ENCODE measurements around the gene SETD2. TPM values are rescaled to one million over a fixed set of nuclear protein-coding genes. Genes with fewer than 3 reads are reported as not detected.
"Not testable (repeated sequence)": the region's sequence is repeated elsewhere in the genome, so short reads cannot be mapped to it uniquely, and the experiment has no call there.

SETD2 gene
- total and polyA plus RNA-seq, 2 experiments from 2014 or later: 16.7 to 45.2 TPM

- TF ChIP-seq, protein P1, sequence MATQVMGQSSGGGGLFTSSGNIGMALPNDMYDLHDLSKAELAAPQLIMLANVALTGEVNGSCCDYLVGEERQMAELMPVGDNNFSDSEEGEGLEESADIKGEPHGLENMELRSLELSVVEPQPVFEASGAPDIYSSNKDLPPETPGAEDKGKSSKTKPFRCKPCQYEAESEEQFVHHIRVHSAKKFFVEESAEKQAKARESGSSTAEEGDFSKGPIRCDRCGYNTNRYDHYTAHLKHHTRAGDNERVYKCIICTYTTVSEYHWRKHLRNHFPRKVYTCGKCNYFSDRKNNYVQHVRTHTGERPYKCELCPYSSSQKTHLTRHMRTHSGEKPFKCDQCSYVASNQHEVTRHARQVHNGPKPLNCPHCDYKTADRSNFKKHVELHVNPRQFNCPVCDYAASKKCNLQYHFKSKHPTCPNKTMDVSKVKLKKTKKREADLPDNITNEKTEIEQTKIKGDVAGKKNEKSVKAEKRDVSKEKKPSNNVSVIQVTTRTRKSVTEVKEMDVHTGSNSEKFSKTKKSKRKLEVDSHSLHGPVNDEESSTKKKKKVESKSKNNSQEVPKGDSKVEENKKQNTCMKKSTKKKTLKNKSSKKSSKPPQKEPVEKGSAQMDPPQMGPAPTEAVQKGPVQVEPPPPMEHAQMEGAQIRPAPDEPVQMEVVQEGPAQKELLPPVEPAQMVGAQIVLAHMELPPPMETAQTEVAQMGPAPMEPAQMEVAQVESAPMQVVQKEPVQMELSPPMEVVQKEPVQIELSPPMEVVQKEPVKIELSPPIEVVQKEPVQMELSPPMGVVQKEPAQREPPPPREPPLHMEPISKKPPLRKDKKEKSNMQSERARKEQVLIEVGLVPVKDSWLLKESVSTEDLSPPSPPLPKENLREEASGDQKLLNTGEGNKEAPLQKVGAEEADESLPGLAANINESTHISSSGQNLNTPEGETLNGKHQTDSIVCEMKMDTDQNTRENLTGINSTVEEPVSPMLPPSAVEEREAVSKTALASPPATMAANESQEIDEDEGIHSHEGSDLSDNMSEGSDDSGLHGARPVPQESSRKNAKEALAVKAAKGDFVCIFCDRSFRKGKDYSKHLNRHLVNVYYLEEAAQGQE (IDR thresholded peaks at IDR 0.05; ENCODE audit: unreplicated experiment): no peak
- TF ChIP-seq ZNF331 (CRISPR knock-in tag; IDR thresholded peaks at IDR 0.05; ENCODE audit: low read depth): no peak
- TF ChIP-seq JUNB (IDR thresholded peaks at IDR 0.05; ENCODE audit: unreplicated experiment): no peak
- no peak for TF ChIP-seq EZH2phosphoT487 (IDR thresholded peaks at IDR 0.05; ENCODE audit: unreplicated experiment)
Measured at GRCh38 chr3:47034868-47035489, 128.9 kb downstream of the SETD2 start (continued).

DNA sequence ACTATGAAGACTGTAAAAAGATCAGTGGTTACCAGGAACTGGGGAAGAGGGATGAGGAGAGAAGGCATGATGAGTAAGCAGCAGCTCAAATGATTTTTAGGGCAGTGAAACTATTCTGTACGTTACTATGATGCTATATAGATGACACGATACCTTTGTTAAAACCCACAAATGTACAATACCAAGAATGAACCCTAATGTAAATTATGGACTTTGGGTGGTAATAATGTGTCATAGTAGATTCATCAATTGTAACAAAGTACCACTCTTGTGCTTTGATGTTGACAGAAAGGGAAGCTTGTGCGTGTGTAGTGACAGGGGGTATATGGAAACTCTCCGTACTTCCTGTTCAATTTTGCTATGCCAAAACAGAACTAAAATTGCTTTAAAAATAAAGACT is 132.9 kb downstream of the SETD2 start:
- H3K9me3 Mint-ChIP-seq; H3K27me3 ChIP-seq (ENCODE audit: insufficient read depth); H2AFZ ChIP-seq; ATAC-seq; H3K27ac Mint-ChIP-seq; H3K79me2 ChIP-seq (replicated peaks; ENCODE audit: insufficient read depth); H3K27me3 Mint-ChIP-seq (ENCODE audit: insufficient read depth, low read depth, poor library complexity); H3K4me2 ChIP-seq; H3K27ac ChIP-seq (ENCODE audit: low read depth); H3K9me2 ChIP-seq (ENCODE audit: insufficient read depth); H3K4me3 Mint-ChIP-seq; H3K4me1 ChIP-seq (ENCODE audit: insufficient read depth); H3K4me1 Mint-ChIP-seq; H3F3A ChIP-seq (replicated peaks; ENCODE audit: low read depth); H4K20me1 ChIP-seq (replicated peaks; ENCODE audit: insufficient read depth); H3K4me3 ChIP-seq; DNase-seq (ENCODE audit: low spot score): not testable (repeated sequence)
- H3K36me3 ChIP-seq (ENCODE audit: insufficient read depth): peaks cover 13% of the 10 kb centered on the region; the same call in 1 of the 2 replicates
- peaks cover 22% of the 10 kb centered on the region; the same call in 2 of the 3 replicates for H3K36me3 Mint-ChIP-seq (ENCODE audit: low read depth)

GRCh38 chr3:47028667-47029066 is 135.2 kb downstream of the SETD2 start:
- Histone ChIP-seq H4K20me1 (replicated peaks; ENCODE audit: insufficient read depth) (peaks cover 13% of the 10 kb centered on the region; the same call in 1 of the 2 replicates), H3F3A (replicated peaks; ENCODE audit: low read depth) (no peaks in the 10 kb centered on the region), H2AFZ (no peak overlapping the region), H3K4me1 (ENCODE audit: insufficient read depth) (peaks cover 4% of the 10 kb centered on the region; the same call in 1 of the 2 replicates), H3K27ac (ENCODE audit: low read depth) (peak overlapping the region; percentile 67; the same call in 1 of the 2 replicates), H3K79me2 (replicated peaks; ENCODE audit: insufficient read depth) (peaks cover 12% of the 10 kb centered on the region; the same call in 1 of the 2 replicates), H3K4me3 (no peak overlapping the region), H3K36me3 (ENCODE audit: insufficient read depth) (no peaks in the 10 kb centered on the region), H3K27me3 (ENCODE audit: insufficient read depth) (no peaks in the 10 kb centered on the region), H3K4me2 (no peak overlapping the region), H3K9me2 (ENCODE audit: insufficient read depth) (no peaks in the 10 kb centered on the region)
- no peaks in the 10 kb centered on the region for H3K27me3 Mint-ChIP-seq (ENCODE audit: insufficient read depth, low read depth, poor library complexity)
- peaks cover 5% of the 10 kb centered on the region; the same call in 2 of the 3 replicates for H3K36me3 Mint-ChIP-seq (ENCODE audit: low read depth)
- H3K4me3 Mint-ChIP-seq: no peak overlapping the region
- H3K9me3 Mint-ChIP-seq: no peaks in the 10 kb centered on the region
- peaks cover 7% of the 10 kb centered on the region; the same call in 2 of the 3 replicates for H3K4me1 Mint-ChIP-seq
- DNase-seq (ENCODE audit: low spot score) (no peak), ATAC-seq (no peak)
- H3K27ac Mint-ChIP-seq: no peak overlapping the region
- no peak for TF ChIP-seq STAT1 (IDR thresholded peaks at IDR 0.05; ENCODE audit: unreplicated experiment)
- TF ChIP-seq ZNF331 (CRISPR knock-in tag; IDR thresholded peaks at IDR 0.05; ENCODE audit: low read depth): no peak
- TF ChIP-seq, protein P2, sequence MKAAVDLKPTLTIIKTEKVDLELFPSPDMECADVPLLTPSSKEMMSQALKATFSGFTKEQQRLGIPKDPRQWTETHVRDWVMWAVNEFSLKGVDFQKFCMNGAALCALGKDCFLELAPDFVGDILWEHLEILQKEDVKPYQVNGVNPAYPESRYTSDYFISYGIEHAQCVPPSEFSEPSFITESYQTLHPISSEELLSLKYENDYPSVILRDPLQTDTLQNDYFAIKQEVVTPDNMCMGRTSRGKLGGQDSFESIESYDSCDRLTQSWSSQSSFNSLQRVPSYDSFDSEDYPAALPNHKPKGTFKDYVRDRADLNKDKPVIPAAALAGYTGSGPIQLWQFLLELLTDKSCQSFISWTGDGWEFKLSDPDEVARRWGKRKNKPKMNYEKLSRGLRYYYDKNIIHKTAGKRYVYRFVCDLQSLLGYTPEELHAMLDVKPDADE (IDR thresholded peaks at IDR 0.05): no peak
- no peak for TF ChIP-seq JUNB (IDR thresholded peaks at IDR 0.05; ENCODE audit: unreplicated experiment)
- TF ChIP-seq POLR2AphosphoS5 (IDR thresholded peaks at IDR 0.05; ENCODE audit: low read depth): no peak
- no peak for TF ChIP-seq ZNF114 (CRISPR knock-in tag; IDR thresholded peaks at IDR 0.05)
- TF ChIP-seq, protein P3, sequence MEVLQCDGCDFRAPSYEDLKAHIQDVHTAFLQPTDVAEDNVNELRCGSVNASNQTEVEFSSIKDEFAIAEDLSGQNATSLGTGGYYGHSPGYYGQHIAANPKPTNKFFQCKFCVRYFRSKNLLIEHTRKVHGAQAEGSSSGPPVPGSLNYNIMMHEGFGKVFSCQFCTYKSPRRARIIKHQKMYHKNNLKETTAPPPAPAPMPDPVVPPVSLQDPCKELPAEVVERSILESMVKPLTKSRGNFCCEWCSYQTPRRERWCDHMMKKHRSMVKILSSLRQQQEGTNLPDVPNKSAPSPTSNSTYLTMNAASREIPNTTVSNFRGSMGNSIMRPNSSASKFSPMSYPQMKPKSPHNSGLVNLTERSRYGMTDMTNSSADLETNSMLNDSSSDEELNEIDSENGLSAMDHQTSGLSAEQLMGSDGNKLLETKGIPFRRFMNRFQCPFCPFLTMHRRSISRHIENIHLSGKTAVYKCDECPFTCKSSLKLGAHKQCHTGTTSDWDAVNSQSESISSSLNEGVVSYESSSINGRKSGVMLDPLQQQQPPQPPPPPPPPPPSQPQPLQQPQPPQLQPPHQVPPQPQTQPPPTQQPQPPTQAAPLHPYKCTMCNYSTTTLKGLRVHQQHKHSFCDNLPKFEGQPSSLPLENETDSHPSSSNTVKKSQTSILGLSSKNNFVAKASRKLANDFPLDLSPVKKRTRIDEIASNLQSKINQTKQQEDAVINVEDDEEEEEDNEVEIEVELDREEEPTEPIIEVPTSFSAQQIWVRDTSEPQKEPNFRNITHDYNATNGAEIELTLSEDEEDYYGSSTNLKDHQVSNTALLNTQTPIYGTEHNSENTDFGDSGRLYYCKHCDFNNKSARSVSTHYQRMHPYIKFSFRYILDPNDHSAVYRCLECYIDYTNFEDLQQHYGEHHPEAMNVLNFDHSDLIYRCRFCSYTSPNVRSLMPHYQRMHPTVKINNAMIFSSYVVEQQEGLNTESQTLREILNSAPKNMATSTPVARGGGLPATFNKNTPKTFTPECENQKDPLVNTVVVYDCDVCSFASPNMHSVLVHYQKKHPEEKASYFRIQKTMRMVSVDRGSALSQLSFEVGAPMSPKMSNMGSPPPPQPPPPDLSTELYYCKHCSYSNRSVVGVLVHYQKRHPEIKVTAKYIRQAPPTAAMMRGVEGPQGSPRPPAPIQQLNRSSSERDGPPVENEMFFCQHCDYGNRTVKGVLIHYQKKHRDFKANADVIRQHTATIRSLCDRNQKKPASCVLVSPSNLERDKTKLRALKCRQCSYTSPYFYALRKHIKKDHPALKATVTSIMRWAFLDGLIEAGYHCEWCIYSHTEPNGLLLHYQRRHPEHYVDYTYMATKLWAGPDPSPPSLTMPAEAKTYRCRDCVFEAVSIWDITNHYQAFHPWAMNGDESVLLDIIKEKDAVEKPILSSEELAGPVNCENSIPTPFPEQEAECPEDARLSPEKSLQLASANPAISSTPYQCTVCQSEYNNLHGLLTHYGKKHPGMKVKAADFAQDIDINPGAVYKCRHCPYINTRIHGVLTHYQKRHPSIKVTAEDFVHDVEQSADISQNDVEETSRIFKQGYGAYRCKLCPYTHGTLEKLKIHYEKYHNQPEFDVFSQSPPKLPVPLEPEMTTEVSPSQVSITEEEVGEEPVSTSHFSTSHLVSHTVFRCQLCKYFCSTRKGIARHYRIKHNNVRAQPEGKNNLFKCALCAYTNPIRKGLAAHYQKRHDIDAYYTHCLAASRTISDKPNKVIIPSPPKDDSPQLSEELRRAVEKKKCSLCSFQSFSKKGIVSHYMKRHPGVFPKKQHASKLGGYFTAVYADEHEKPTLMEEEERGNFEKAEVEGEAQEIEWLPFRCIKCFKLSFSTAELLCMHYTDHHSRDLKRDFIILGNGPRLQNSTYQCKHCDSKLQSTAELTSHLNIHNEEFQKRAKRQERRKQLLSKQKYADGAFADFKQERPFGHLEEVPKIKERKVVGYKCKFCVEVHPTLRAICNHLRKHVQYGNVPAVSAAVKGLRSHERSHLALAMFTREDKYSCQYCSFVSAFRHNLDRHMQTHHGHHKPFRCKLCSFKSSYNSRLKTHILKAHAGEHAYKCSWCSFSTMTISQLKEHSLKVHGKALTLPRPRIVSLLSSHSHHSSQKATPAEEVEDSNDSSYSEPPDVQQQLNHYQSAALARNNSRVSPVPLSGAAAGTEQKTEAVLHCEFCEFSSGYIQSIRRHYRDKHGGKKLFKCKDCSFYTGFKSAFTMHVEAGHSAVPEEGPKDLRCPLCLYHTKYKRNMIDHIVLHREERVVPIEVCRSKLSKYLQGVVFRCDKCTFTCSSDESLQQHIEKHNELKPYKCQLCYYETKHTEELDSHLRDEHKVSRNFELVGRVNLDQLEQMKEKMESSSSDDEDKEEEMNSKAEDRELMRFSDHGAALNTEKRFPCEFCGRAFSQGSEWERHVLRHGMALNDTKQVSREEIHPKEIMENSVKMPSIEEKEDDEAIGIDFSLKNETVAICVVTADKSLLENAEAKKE (CRISPR knock-in tag; IDR thresholded peaks at IDR 0.05): no peak

All from GM23338 (cell line).